GM21825 (cell line): ENCODE data around the gene CES5A.
"Not testable (repeated sequence)": the region's sequence is repeated elsewhere in the genome, so short reads cannot be mapped to it uniquely, and the experiment has no call there.

Experiments used
- ATAC-seq: cut with Tn5 transposase; IDR thresholded peaks from one replicate; pipeline ENCODE4 v1.9.1; 2021; ENCODE audit warnings: mild to moderate bottlenecking, moderate library complexity; ENCODE audit not compliant: unreplicated experiment

Gene CES5A

GRCh38 chr16:55832425-55832772 lies 42.8 kb downstream of the CES5A start:
- no peak for ATAC-seq

- no peak for ATAC-seq
These were observed 44.4 kb downstream of the CES5A start for GRCh38 chr16:55830658-55831294.

DNA sequence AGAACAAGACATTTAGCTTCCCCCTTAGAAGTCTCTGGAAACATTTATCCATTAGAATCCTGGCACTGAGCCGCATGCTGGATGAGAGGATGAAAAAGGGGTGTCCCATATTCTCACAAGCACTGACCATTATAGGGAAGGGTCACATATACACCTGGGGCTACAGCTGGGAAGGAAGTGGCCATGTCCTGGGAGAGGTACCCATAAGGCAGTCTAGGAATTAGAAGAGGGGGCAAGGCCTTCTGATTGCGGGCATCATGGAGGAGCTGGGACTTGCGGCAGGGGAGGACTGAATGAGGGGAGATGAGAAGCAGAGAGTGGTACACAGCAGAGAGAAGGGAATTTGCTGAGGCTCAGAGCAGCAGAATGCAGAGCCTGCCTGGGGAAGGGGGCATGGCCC lies 45.9 kb downstream of the CES5A start:
- not testable (repeated sequence) for ATAC-seq

DNA sequence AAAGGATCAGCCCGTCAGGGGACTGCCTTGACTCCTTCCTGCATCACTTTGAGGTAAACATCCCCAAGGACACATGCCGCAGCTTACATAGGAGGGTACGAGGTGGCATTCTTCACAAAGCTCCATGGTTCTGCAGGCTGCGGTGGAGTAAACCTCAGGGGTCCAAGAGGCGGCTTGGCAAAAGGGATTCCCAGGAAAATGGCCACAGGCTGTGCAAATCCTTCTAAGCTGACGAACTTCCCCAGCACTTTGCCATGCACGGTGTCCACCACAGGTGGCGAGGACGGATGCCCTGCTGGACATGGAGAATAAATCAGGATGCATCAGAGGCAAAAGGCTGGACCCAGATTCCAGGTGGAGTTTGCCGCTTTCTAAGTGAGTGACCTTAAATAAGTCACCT lies 46.5 kb downstream of the CES5A start:
- no peak for ATAC-seq

- ATAC-seq, result no peak
These were observed 50.0 kb downstream of the CES5A start for GRCh38 chr16:55825115-55825728.

DNA sequence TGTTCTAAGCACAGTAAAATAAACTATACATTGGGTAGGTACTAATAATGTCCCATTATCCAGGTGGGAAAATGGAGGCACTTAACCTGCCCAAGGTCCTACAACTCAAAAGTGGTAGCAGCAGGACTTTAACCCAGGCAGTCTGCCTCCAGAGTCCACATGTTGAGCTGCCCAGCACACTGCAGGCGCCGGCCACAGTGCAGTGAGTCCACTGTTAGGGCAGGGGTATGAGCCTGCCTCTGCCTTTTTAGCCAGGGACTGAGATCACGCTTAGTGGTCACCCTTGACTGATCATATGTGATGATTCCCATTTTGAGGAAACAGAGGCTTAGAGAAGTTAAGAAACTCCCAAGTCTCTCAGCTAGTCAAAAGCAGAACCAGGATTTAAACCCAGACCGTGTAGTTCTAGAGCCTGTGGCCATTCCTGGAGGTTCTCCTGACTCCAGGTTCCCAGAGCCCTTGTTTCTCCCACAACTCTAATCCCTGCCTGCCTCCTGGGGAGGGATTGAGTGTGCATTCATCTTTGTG lies 50.6 kb downstream of the CES5A start:
- no peak for ATAC-seq

DNA sequence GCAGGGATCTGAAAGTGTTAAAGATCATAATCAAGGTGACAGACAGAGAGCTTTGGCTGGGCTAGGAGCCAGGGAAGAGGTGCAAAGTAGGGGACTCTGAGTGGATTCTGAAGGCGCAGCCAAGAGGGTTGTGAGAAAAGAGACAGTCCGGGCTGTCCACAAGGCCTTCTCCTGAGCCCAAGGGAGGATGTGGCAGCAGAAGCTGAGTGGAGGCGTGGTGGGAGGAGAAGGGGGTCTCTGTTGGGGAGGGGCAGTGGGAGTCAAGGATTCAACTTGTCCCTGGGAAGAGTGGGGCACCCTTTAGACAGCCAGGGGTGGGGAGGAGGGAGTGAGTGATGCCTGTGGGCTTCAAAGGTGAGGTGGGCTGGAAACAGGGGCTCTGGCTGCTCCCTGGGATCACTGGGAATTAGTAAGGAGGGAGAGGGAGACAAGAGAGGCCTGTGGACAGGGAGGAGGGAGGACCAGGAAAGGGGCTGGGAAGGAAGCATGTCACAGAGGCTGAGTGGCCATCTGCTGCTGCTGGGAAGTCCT lies 52.8 kb downstream of the CES5A start:
- ATAC-seq, result no peak

DNA sequence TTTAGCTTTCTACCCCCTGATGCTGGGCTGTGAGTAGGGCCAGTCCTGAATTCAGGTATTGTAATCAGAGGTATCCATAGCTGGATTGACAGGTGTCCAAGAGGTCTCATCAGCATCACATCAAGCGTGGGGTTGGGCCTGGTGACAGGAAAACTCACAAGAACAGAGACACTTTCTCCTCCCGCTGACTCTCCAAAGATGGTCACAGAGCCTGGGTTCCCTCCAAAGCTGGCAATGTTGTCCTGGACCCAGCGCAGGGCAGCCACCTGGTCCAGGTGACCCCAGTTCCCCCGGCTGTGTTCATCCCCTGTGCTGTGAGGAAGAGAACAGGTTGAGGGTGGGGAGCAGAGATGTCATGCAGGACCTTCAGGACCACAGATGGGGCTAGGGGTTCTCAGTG lies 54.0 kb downstream of the CES5A start:
- no peak for ATAC-seq

DNA sequence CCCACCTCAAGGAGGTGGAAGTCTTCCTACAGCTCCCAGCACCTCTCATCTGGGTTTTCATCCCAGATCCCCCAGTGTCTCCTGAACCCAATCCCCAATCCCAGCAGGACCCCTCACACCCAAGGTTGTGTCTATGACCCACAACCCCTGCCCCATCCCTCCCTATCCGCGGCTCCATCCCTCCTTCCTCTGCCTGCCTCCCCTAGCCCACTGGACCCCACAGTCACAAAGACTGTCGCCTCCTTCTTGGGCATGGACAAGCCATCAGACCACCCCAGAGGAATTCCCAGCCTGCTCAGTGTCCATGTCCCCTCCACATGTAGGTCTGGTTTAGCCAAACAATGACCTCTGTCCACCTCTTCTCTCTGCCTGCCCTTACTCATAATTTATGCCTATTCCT lies 54.6 kb downstream of the CES5A start:
- no peak for ATAC-seq

- no peak for ATAC-seq
These were observed 57.8 kb downstream of the CES5A start for GRCh38 chr16:55817236-55817912.

GRCh38 chr16:55816222-55816621 lies 59.0 kb downstream of the CES5A start:
- ATAC-seq, result not testable (repeated sequence)

- no peak for ATAC-seq
These were observed 59.9 kb downstream of the CES5A start for GRCh38 chr16:55815320-55815719.

GRCh38 chr16:55814174-55814573 lies 61.0 kb downstream of the CES5A start:
- ATAC-seq, result not testable (repeated sequence)

GRCh38 chr16:55813730-55814129 lies 61.4 kb downstream of the CES5A start:
- not testable (repeated sequence) for ATAC-seq

DNA sequence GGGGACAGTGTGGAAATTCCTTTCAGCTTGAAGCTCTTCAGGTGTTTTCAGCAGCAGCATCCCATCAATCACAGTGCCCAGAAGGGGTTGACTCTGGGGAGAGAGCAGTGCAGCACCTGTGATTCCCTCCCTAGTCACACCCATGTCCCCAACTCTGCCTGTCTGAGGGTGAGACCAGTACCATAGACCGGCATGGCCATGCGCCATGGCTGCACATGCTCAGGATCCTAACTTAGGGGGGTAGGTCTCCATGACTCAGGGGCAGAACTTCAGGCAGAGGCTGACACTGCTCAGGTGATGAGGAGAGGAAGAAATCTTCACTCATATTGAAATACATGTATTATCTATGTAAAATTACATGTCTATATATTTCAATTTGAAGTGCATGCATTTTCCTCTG lies 62.2 kb downstream of the CES5A start:
- no peak for ATAC-seq

DNA sequence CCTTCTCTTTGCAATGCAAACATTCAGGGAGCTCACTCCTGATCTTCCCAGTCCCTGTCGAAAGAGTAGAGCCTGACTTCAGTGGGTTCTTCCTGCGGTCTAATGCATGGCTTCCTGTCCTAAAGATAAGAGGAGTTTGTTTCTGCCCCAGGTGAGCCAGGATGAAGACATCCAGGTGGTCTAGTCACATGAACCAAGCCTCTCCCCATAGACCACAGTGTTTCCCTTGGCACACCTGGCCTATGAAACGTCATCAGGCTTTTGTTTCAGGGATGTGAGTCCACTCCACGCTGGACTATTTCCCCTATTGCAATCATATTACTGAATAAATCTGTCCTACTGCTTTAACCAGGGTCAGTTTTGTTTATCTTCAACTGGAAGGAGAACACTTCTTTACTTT lies 63.4 kb downstream of the CES5A start:
- ATAC-seq, result no peak

- no peak for ATAC-seq
These were observed 64.7 kb downstream of the CES5A start for GRCh38 chr16:55810451-55810961.

- no peak for ATAC-seq
These were observed 65.3 kb downstream of the CES5A start for GRCh38 chr16:55809851-55810250.

- ATAC-seq, result no peak
These were observed 65.8 kb downstream of the CES5A start for GRCh38 chr16:55809386-55809785.

GRCh38 chr16:55808286-55808685 lies 66.9 kb downstream of the CES5A start:
- not testable (repeated sequence) for ATAC-seq

DNA sequence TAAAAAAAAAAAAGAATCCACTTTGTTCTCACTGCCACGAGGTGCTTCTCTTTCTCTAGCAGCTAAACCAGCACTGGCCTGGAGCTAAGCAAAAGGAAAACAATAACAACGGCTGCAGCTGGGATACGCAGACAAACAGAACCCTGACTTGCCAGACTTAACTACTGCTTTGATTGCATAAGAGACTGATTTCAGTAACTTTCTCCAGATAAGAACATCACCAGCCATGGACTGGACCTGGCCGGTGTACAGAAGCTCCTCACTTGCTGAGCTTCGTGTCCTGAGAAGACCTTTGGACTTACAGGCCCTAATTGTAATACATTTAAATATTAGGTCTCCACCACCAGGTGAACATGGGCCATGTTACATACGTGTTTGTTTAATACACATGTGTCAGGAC lies 70.1 kb downstream of the CES5A start:
- ATAC-seq, result not testable (repeated sequence)

DNA sequence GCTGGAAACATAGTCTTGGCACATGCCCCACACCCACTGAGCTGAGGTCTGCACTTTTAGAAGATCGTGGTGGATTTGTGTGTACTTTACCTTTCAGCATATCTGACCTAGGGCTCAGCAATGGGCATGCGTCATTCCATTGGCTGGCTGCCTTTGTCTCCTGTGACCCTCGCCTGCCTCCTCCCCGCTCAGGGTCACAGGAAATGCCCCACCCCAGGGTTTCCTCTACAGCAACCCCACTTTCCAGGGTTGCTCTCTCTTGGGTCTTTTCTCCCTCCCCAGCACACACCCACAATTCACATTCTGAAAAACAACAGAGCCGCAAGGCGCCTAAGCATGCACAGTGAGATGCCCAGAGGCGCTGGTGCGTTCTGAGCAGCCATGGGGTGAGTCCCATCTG lies 71.5 kb downstream of the CES5A start:
- ATAC-seq, result not testable (repeated sequence)
